DND-41 (cell line): Measurements from ENCODE around the gene UNK.

Experiments used
- EZH2 ChIP-seq: IDR thresholded peaks from 3 replicates; pipeline ENCODE4 v1.6.1; 2012; ENCODE audit warnings: borderline replicate concordance, low read depth, mild to moderate bottlenecking, moderate library complexity, low read length, inconsistent platforms; ENCODE audit not compliant: severe bottlenecking
- TF ChIP-seq, protein P1 (sequence below): IDR thresholded peaks from 2 replicates; pipeline ENCODE4 v1.5.1; 2012; ENCODE audit warnings: borderline replicate concordance, low read length, moderate library complexity, mild to moderate bottlenecking; ENCODE audit not compliant: poor library complexity, severe bottlenecking; ENCODE audit errors: extremely low read depth

DNA sequence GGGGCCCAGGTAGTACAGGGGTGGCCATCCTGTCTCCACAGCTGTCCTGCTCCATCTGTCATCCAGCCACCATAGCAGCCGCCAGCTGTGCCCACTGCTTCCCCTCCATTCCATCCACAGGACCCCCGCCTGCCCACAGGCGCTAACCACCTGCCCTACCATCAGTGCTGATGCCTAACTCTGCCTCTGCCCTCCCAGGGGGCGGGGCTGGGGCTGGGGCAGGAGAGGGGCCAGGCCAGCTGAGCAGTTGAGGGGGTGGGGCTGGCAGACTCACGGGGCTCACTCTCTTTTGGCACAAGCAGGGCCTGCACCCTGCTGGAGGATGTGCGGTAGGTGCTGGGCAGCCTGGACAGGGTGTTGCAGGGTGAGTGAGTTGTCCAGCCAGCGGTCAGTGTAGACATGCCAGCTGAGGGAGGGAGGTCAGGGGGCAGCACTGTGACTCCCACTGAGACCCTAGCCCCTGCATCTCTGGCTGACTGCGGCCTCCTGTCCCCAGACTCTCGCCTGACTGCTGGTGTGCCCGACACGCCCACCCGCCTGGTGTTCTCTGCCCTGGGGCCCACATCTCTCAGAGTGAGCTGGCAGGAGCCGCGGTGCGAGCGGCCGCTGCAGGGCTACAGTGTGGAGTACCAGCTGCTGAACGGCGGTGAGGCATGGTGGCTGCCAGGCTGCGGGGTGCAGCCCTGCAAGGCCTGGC lies 29.3 kb upstream of the UNK start:
- TF ChIP-seq, protein P1, sequence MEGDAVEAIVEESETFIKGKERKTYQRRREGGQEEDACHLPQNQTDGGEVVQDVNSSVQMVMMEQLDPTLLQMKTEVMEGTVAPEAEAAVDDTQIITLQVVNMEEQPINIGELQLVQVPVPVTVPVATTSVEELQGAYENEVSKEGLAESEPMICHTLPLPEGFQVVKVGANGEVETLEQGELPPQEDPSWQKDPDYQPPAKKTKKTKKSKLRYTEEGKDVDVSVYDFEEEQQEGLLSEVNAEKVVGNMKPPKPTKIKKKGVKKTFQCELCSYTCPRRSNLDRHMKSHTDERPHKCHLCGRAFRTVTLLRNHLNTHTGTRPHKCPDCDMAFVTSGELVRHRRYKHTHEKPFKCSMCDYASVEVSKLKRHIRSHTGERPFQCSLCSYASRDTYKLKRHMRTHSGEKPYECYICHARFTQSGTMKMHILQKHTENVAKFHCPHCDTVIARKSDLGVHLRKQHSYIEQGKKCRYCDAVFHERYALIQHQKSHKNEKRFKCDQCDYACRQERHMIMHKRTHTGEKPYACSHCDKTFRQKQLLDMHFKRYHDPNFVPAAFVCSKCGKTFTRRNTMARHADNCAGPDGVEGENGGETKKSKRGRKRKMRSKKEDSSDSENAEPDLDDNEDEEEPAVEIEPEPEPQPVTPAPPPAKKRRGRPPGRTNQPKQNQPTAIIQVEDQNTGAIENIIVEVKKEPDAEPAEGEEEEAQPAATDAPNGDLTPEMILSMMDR: no peak
- TF ChIP-seq EZH2: no peak
